HG03066 (cell line): Measurements from ENCODE around the gene NOMO2.
"Not testable (repeated sequence)": the region's sequence is repeated elsewhere in the genome, so short reads cannot be mapped to it uniquely, and the experiment has no call there.

Experiments used
- ATAC-seq: cut with Tn5 transposase; IDR thresholded peaks from one replicate; pipeline ENCODE4 v1.9.1; 2021; ENCODE audit warnings: low read depth; ENCODE audit not compliant: unreplicated experiment

Gene NOMO2

GRCh38 chr16:18382696-18383095 is 179.2 kb downstream of the NOMO2 start:
- ATAC-seq: not testable (repeated sequence)
